Measurements from ENCODE around the gene RASSF1. TPM values are rescaled to one million over a fixed set of nuclear protein-coding genes. Genes with fewer than 3 reads are reported as not detected.

RASSF1 gene
- total and polyA plus RNA-seq, 2 of the 13 experiments (the other 11 are each of a cell fraction or from before 2014, with no cell fraction given): 10.2 to 27.5 TPM

DNA sequence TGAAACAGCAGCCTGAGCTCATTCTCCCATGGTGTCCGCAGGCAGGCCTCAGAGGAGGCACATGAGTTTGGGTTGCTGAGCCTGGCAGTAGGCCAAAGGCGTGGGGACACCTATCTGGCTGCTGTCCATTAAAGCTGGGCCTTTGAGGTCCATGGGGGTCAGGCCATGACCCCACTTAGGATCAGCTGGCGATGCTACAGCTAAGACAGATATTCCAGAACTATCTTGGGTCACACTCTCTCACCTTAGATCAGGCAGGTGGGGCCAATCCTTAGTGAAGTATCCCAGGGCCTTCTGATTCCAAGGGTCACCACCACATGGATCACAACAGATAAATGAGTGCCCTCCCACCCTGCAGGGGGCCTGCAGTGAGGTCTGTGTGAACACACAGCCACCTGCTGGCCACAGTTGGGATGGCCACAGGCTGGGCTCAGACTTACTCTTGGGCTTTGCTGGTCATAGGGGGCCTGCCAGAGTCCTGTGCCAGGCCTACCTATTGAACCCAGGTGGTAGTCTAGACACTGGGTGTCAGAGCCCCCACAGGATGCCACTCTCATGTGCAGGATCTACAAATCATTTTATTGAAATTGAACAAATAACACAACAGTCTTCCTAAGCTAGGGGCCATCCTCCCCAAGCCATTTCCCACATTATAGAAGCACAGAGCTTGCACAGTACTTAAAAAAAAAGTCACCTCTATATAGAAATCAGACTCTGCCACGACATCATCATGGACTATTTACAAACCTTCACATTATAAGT is 16.1 kb downstream of the RASSF1 start (continued):
- TF ChIP-seq ZFY (CRISPR knock-in tag; IDR thresholded peaks at IDR 0.05) (peak; percentile 28; the same call in 1 of the 2 replicates), ATM (IDR thresholded peaks at IDR 0.05; ENCODE audit: borderline replicate concordance) (no peak), GATAD2A (CRISPR knock-in tag; IDR thresholded peaks at IDR 0.05) (0 out of 2 replicates have a peak, but pooled peaks have one; percentile 44), ARID2 (CRISPR knock-in tag; IDR thresholded peaks at IDR 0.05; ENCODE audit: borderline replicate concordance) (no peak), PHF8 (CRISPR knock-in tag; IDR thresholded peaks at IDR 0.05) (peak; percentile 33; the same call in 1 of the 2 replicates), ZKSCAN8 (CRISPR knock-in tag; IDR thresholded peaks at IDR 0.05; ENCODE audit: borderline replicate concordance) (peak; percentile 35; the same call in 1 of the 2 replicates), MAX (IDR thresholded peaks at IDR 0.05) (peak; percentile 70), TFDP2 (CRISPR knock-in tag; IDR thresholded peaks at IDR 0.05) (peak; percentile 31; the same call in 1 of the 2 replicates), PTBP1 (IDR thresholded peaks at IDR 0.05; ENCODE audit: low read depth, low read length, poor library complexity, severe bottlenecking) (no peak), NCOA1 (CRISPR knock-in tag; IDR thresholded peaks at IDR 0.05) (peak; percentile 28; the same call in 1 of the 2 replicates), ZNF501 (CRISPR knock-in tag; IDR thresholded peaks at IDR 0.05) (peak; percentile 70), ISL2 (CRISPR knock-in tag; IDR thresholded peaks at IDR 0.05) (peak; percentile 44; the same call in 1 of the 2 replicates), FOXK1 (CRISPR knock-in tag; IDR thresholded peaks at IDR 0.05; ENCODE audit: borderline replicate concordance, low read depth) (peak; percentile 44; the same call in 1 of the 2 replicates), ZNF136 (CRISPR knock-in tag; IDR thresholded peaks at IDR 0.05; ENCODE audit: low read depth) (no peak), RXRB (CRISPR knock-in tag; IDR thresholded peaks at IDR 0.05; ENCODE audit: borderline replicate concordance) (peak; percentile 58; the same call in 1 of the 2 replicates), RFX1 (IDR thresholded peaks at IDR 0.05) (no peak), PHF5A (CRISPR knock-in tag; IDR thresholded peaks at IDR 0.05; ENCODE audit: low read depth, unreplicated experiment) (peak; percentile 57)
- TF ChIP-seq, protein P1, sequence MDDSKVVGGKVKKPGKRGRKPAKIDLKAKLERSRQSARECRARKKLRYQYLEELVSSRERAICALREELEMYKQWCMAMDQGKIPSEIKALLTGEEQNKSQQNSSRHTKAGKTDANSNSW (CRISPR knock-in tag; IDR thresholded peaks at IDR 0.05; ENCODE audit: borderline replicate concordance): no peak
- TF ChIP-seq, protein P2, sequence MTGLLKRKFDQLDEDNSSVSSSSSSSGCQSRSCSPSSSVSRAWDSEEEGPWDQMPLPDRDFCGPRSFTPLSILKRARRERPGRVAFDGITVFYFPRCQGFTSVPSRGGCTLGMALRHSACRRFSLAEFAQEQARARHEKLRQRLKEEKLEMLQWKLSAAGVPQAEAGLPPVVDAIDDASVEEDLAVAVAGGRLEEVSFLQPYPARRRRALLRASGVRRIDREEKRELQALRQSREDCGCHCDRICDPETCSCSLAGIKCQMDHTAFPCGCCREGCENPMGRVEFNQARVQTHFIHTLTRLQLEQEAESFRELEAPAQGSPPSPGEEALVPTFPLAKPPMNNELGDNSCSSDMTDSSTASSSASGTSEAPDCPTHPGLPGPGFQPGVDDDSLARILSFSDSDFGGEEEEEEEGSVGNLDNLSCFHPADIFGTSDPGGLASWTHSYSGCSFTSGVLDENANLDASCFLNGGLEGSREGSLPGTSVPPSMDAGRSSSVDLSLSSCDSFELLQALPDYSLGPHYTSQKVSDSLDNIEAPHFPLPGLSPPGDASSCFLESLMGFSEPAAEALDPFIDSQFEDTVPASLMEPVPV (CRISPR knock-in tag; IDR thresholded peaks at IDR 0.05): no peak
- TF ChIP-seq, protein P3, sequence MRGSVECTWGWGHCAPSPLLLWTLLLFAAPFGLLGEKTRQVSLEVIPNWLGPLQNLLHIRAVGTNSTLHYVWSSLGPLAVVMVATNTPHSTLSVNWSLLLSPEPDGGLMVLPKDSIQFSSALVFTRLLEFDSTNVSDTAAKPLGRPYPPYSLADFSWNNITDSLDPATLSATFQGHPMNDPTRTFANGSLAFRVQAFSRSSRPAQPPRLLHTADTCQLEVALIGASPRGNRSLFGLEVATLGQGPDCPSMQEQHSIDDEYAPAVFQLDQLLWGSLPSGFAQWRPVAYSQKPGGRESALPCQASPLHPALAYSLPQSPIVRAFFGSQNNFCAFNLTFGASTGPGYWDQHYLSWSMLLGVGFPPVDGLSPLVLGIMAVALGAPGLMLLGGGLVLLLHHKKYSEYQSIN (CRISPR knock-in tag; IDR thresholded peaks at IDR 0.05; ENCODE audit: borderline replicate concordance): no peak
